Common myeloid progenitor, CD34-positive (primary cell): ENCODE measurements around the gene KRTAP1-1.

Experiments
- CTCF ChIA-PET: fragments of 350-600 bp; sonication (Branson Sonifier 250); formaldehyde crosslinking; loops from one replicate; lab custom pipeline; 2021; ENCODE audit warnings: antibody characterized with exemption; lab: Charles Lee
- POLR2A ChIA-PET: fragments of 350-600 bp; sonication (Branson Sonifier 250); formaldehyde crosslinking; loops from one replicate; lab custom pipeline; 2021; ENCODE audit warnings: antibody characterized with exemption; lab: Charles Lee
- DNase-seq, 3 donors: peaks; one replicate each; pipeline versions ENCODE4 v3.0.0 to v3.0.0-alpha.2; 2013
- H3K27ac ChIP-seq, 2 experiments: 1 replicate in 1 of 2; 2 replicates in 1 of 2; pipeline ENCODE4 v1.7.0; 2013; ENCODE audit warnings: inconsistent platforms in 2 of 2, low read length in 2 of 2, mild to moderate bottlenecking in 2 of 2, low read depth in 1 of 2, moderate library complexity in 1 of 2; ENCODE audit not compliant: severe bottlenecking in 2 of 2, insufficient read depth in 1 of 2, poor library complexity in 1 of 2
- H3K27me3 ChIP-seq, 5 experiments: replicated peaks in 2 of 5; 1 replicate in 3 of 5; 2 replicates in 2 of 5; pipeline versions ENCODE4 v1.6.1 to v1.7.0; 2013; ENCODE audit warnings: low read length in 4 of 5, mild to moderate bottlenecking in 2 of 5, moderate library complexity in 2 of 5, inconsistent platforms in 1 of 5; ENCODE audit not compliant: insufficient read depth in 5 of 5, control insufficient read depth in 4 of 5
- H3K36me3 ChIP-seq, 4 experiments: 1 replicate in 2 of 4; 2 replicates in 2 of 4; pipeline versions ENCODE4 v1.6.1 to v1.7.0; 2013; ENCODE audit warnings: low read length in 3 of 4, control low read depth in 1 of 4, mild to moderate bottlenecking in 1 of 4; ENCODE audit not compliant: control insufficient read depth in 4 of 4, insufficient read depth in 4 of 4
- H3K4me1 ChIP-seq, 4 experiments: 1 replicate in 3 of 4; 2 replicates in 1 of 4; pipeline versions ENCODE4 v1.6.1 to v1.7.1; 2013; ENCODE audit warnings: low read length in 3 of 4, mild to moderate bottlenecking in 3 of 4, control low read depth in 1 of 4, inconsistent platforms in 1 of 4, moderate library complexity in 1 of 4; ENCODE audit not compliant: control insufficient read depth in 4 of 4, insufficient read depth in 4 of 4; ENCODE audit errors: control extremely low read depth in 1 of 4
- H3K4me3 ChIP-seq, 7 experiments: 1 replicate in 4 of 7; 2 replicates in 3 of 7; pipeline versions ENCODE4 v1.5.1 to v1.7.0; 2013; ENCODE audit warnings: mild to moderate bottlenecking in 7 of 7, low read length in 6 of 7, moderate library complexity in 6 of 7, inconsistent platforms in 2 of 7, low read depth in 2 of 7, control low read depth in 1 of 7; ENCODE audit not compliant: insufficient read depth in 4 of 7, control insufficient read depth in 1 of 7; ENCODE audit errors: extremely low read depth in 1 of 7
- H3K9me3 ChIP-seq, 5 experiments: 1 replicate in 4 of 5; 2 replicates in 1 of 5; pipeline versions ENCODE4 v1.6.1 to v1.7.1; 2013; ENCODE audit warnings: low read length in 4 of 5, mild to moderate bottlenecking in 2 of 5, inconsistent platforms in 1 of 5, low read depth in 1 of 5, moderate library complexity in 1 of 5; ENCODE audit not compliant: control insufficient read depth in 4 of 5, insufficient read depth in 2 of 5; ENCODE audit errors: control extremely low read depth in 1 of 5
- WGBS: methylation state at CpG from one replicate; pipeline ENCODE4 v1.1.5; 2013; ENCODE audit not compliant: insufficient coverage; 5-methylcytosine and 5-hydroxymethylcytosine counted together

Gene KRTAP1-1

DNA sequence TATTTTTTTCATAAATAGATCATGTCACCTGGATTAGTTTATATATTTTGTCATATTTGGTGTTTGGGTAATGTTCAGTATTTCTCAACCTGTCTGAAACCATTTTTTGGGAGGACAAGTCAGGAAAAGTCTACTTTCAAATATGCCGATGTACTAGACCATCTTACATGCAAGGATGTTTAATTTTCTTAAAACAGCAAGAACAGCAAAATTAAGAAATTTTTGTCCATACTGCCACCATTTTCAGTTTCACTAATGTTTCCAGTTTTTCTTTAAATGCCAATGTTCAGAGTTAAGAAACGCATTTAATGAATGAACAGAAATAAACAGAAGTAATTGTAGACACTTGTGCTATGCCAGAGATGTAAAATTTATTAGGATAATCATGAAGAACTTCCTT is 48.2 kb downstream of the KRTAP1-1 start:
- DNase-seq: no peak
- WGBS: no CpG with 5 or more reads among the region's 2 CpGs
- Histone ChIP-seq H3K27ac (no peak overlapping the region), H3K36me3 (no peaks in the 10 kb centered on the region), H3K4me1 (no peaks in the 10 kb centered on the region), H3K27me3 (peaks cover 0 to 9% (median 5%) of the 10 kb centered on the region in 5 experiments), H3K9me3 (peaks cover 0 to 1% (median 0%) of the 10 kb centered on the region in 5 experiments), H3K4me3 (no peak overlapping the region)
- CTCF ChIA-PET: no interaction called here
- POLR2A ChIA-PET: no interaction called here

DNA sequence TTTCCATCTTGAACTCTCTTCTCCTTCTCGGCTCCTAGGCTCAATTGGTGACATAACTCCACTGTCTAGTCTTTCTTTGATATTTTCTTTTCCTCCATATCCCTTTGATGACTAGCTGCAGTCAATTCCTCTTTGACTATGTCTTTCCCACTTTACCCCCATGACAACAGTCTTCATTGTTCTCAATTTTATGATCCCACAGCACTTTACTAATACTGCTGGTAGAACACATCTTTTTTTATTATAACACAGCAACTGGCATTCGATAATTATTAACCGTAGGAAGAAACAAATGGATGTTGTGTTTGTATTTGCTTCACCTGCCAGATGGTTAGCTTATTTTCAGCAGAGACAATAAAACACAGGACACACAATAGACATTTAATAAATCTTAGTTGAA is 48.6 kb downstream of the KRTAP1-1 start:
- H3K36me3 ChIP-seq: no peaks in the 10 kb centered on the region
- no peaks in the 10 kb centered on the region for H3K4me1 ChIP-seq
- peaks cover 0 to 1% (median 0%) of the 10 kb centered on the region in 5 experiments for H3K9me3 ChIP-seq
- peaks cover 0 to 9% (median 5%) of the 10 kb centered on the region in 5 experiments for H3K27me3 ChIP-seq
- no peak for DNase-seq
- 100% methylated on average over 1 of the region's 3 CpGs for WGBS
- no peak overlapping the region for H3K27ac ChIP-seq
- H3K4me3 ChIP-seq: no peak overlapping the region
- CTCF ChIA-PET: no interaction called here
- POLR2A ChIA-PET: no interaction called here
